GM21737 (cell line): Measurements from ENCODE around the gene PRKAR1A.

Source experiments
- ATAC-seq: cut with Tn5 transposase; IDR thresholded peaks from one replicate; pipeline ENCODE4 v1.9.1; 2021; ENCODE audit warnings: mild to moderate bottlenecking, moderate library complexity; ENCODE audit not compliant: unreplicated experiment

Gene PRKAR1A

GRCh38 chr17:68596411-68596945 is 84.2 kb downstream of the PRKAR1A start:
- ATAC-seq, result no peak

GRCh38 chr17:68598074-68598473 is 85.8 kb downstream of the PRKAR1A start:
- no peak for ATAC-seq

- no peak for ATAC-seq
Observed at GRCh38 chr17:68598545-68598961, 86.3 kb downstream of the PRKAR1A start.

GRCh38 chr17:68599091-68599490 is 86.9 kb downstream of the PRKAR1A start:
- ATAC-seq, result no peak

- no peak for ATAC-seq
Observed at GRCh38 chr17:68599552-68600066, 87.4 kb downstream of the PRKAR1A start.

- ATAC-seq, result no peak
Observed at GRCh38 chr17:68600067-68600930, 88.1 kb downstream of the PRKAR1A start.
